Measurements from ENCODE around the gene TECR. TPM values are rescaled to one million over a fixed set of nuclear protein-coding genes. Genes with fewer than 3 reads are reported as not detected.

The TECR gene
- total and polyA plus RNA-seq, 2 of the 13 experiments (the other 11 are each of a cell fraction or from before 2014, with no cell fraction given), result 54.9 to 121 TPM

- TF ChIP-seq ZHX2 (IDR thresholded peaks at IDR 0.05; ENCODE audit: low read depth) (no peak), ZHX2 (CRISPR knock-in tag; IDR thresholded peaks at IDR 0.05; ENCODE audit: borderline replicate concordance) (no peak), ELF3 (CRISPR knock-in tag; IDR thresholded peaks at IDR 0.05) (peak; percentile 98), RBM22 (optimal IDR thresholded peaks at IDR 0.05; ENCODE audit: low read length) (no peak), ZNF776 (CRISPR knock-in tag; IDR thresholded peaks at IDR 0.05) (no peak), SMC3 (IDR thresholded peaks at IDR 0.05; ENCODE audit: low read length) (no peak), ARHGAP35 (CRISPR knock-in tag; IDR thresholded peaks at IDR 0.05; ENCODE audit: borderline replicate concordance) (no peak), HINFP (CRISPR knock-in tag; IDR thresholded peaks at IDR 0.05; ENCODE audit: low read depth) (no peak), NR2F1 (CRISPR knock-in tag; IDR thresholded peaks at IDR 0.05) (peak in 1 of 2 experiments; percentile 6; a peak in 1 of 4 replicates), KMT2B (CRISPR knock-in tag; IDR thresholded peaks at IDR 0.05) (0 out of 2 replicates have a peak, but pooled peaks have one; percentile 27), IKZF4 (CRISPR knock-in tag; IDR thresholded peaks at IDR 0.05; ENCODE audit: borderline replicate concordance, low read depth, not compliant biosample characterization) (no peak), ZNF382 (CRISPR knock-in tag; IDR thresholded peaks at IDR 0.05; ENCODE audit: borderline replicate concordance) (no peak), EEA1 (CRISPR knock-in tag; IDR thresholded peaks at IDR 0.05; ENCODE audit: borderline replicate concordance) (no peak), ZNF781 (CRISPR knock-in tag; IDR thresholded peaks at IDR 0.05; ENCODE audit: borderline replicate concordance, not compliant biosample characterization) (no peak), ZKSCAN1 (IDR thresholded peaks at IDR 0.05; ENCODE audit: low read length) (no peak), LRRFIP1 (CRISPR knock-in tag; conservative IDR thresholded peaks at IDR 0.05) (no peak), WIZ (CRISPR knock-in tag; IDR thresholded peaks at IDR 0.05) (no peak), ZSCAN22 (CRISPR knock-in tag; IDR thresholded peaks at IDR 0.05) (no peak), ATAD3A (CRISPR knock-in tag; IDR thresholded peaks at IDR 0.05) (no peak), FOXK2 (IDR thresholded peaks at IDR 0.05) (no peak), ZSCAN29 (CRISPR knock-in tag; conservative IDR thresholded peaks at IDR 0.05) (no peak)
These were observed 9.5 kb upstream of the TECR start (continued) for GRCh38 chr19:14519860-14520407.
